Ascending aorta (tissue), 2 donors: Measurements from ENCODE around the gene KRTAP9-8. TPM values are rescaled to one million over a fixed set of nuclear protein-coding genes. Genes with fewer than 3 reads are reported as not detected.
"Not testable (repeated sequence)": the region's sequence is repeated elsewhere in the genome, so short reads cannot be mapped to it uniquely, and the experiment has no call there.

Experiments used
- DNase-seq, 2 donors: peaks; one replicate each; pipeline ENCODE4 v3.0.0-alpha.2; 2019; ENCODE audit warnings: low spot score in 2 of 2
- H3K27ac ChIP-seq, 2 donors: fragments of 200-600 bp; sonication (generic); one replicate each; pipeline ENCODE4 v1.5.1; 2016 to 2017; ENCODE audit warnings: mild to moderate bottlenecking in 1 of 2
- H3K27me3 ChIP-seq: fragments of 200-600 bp; sonication (generic); one replicate; pipeline ENCODE4 v1.5.1; 2017
- H3K36me3 ChIP-seq, 2 donors: fragments of 200-600 bp; sonication (generic); one replicate each; pipeline ENCODE4 v1.5.1; 2016
- H3K4me1 ChIP-seq, 2 donors: fragments of 200-600 bp; sonication (generic); one replicate each; pipeline ENCODE4 v1.5.1; 2016 to 2017; ENCODE audit warnings: mild to moderate bottlenecking in 1 of 2
- H3K4me3 ChIP-seq, 2 donors: fragments of 200-600 bp; sonication (generic); one replicate each; pipeline ENCODE4 v1.5.1; 2016 to 2017; ENCODE audit warnings: mild to moderate bottlenecking in 1 of 2
- H3K9me3 ChIP-seq, 2 donors: fragments of 200-600 bp; sonication (generic); one replicate each; pipeline ENCODE4 v1.5.1; 2016
- intact Hi-C: fragments of 100-400 bp; cut with DNase I; formaldehyde crosslinking; loops from one replicate; pipeline ENCODE4 v1.15.1; 2023
- total RNA-seq: library from RNA; depleted of rRNA; stranded (reverse); fragments of >200 nt; gene quantifications from one replicate; pipeline ENCODE4 v1.1.0, GENCODE V29; 2016
- TF ChIP-seq, protein P1 (sequence below), 3 experiments: fragments of 200-600 bp in 2 of 3; fragments of 450-650 bp in 1 of 3; sonication (generic) in 2 of 3; IDR thresholded peaks; one replicate each; pipeline ENCODE4 v1.5.1; 2016 to 2019; ENCODE audit warnings: antibody characterized with exemption in 3 of 3, mild to moderate bottlenecking in 1 of 3, moderate library complexity in 1 of 3

KRTAP9-8 gene
- total RNA-seq, 1 donor from 2014 or later: not detected

DNA sequence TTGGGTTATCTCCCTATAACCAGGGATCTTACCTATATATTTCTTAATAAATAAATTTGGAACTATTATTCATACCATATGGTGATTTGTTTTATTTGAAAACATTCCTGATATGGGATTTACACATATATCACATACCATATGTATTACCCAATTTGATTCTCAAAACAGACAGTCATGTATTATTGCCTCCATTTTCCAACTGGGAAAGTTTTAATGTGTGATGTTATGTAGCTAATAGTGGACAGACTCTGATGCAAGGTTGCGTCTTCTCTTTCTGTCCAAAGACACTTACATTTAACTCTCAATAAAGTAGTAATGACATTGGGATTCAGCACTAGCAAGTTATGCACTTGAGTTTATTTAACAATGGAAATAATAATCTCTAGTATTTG lies 18.5 kb downstream of the KRTAP9-8 start:
- no peak overlapping the region for H3K27ac ChIP-seq
- H3K9me3 ChIP-seq: no peaks in the 10 kb centered on the region
- TF ChIP-seq, protein P1, sequence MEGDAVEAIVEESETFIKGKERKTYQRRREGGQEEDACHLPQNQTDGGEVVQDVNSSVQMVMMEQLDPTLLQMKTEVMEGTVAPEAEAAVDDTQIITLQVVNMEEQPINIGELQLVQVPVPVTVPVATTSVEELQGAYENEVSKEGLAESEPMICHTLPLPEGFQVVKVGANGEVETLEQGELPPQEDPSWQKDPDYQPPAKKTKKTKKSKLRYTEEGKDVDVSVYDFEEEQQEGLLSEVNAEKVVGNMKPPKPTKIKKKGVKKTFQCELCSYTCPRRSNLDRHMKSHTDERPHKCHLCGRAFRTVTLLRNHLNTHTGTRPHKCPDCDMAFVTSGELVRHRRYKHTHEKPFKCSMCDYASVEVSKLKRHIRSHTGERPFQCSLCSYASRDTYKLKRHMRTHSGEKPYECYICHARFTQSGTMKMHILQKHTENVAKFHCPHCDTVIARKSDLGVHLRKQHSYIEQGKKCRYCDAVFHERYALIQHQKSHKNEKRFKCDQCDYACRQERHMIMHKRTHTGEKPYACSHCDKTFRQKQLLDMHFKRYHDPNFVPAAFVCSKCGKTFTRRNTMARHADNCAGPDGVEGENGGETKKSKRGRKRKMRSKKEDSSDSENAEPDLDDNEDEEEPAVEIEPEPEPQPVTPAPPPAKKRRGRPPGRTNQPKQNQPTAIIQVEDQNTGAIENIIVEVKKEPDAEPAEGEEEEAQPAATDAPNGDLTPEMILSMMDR (IDR thresholded peaks at IDR 0.05): no peak
- H3K27me3 ChIP-seq: no peaks in the 10 kb centered on the region
- H3K4me1 ChIP-seq: no peaks in the 10 kb centered on the region
- intact Hi-C loops: no loop called here
- no peak for DNase-seq
- H3K4me3 ChIP-seq: no peak overlapping the region
- H3K36me3 ChIP-seq: no peaks in the 10 kb centered on the region

DNA sequence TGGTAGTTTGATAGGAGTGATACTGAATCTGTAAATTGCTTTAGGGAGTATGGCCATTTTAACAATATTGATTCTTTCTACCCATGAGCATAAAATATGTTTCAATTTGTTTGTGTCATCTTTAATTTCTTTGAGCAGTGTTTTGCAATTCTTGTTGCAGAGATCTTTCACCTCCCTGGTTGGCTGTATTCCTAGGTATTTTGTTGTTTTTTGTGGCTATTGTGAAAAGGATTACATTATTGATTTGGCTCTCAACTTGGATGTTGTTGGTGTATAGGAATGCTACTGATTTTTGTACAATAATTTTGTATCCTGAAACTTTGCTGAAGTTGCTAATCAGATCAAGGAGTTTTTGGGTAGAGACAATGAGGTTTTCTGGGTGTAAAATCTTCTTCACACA lies 20.6 kb downstream of the KRTAP9-8 start:
- intact Hi-C loops: no loop called here
- TF ChIP-seq, protein P1 (IDR thresholded peaks at IDR 0.05): no peak
- H3K36me3 ChIP-seq: no peaks in the 10 kb centered on the region
- no peaks in the 10 kb centered on the region for H3K27me3 ChIP-seq
- H3K4me1 ChIP-seq: no peaks in the 10 kb centered on the region
- H3K4me3 ChIP-seq: no peak overlapping the region
- DNase-seq: no peak
- no peaks in the 10 kb centered on the region for H3K9me3 ChIP-seq
- H3K27ac ChIP-seq: no peak overlapping the region

DNA sequence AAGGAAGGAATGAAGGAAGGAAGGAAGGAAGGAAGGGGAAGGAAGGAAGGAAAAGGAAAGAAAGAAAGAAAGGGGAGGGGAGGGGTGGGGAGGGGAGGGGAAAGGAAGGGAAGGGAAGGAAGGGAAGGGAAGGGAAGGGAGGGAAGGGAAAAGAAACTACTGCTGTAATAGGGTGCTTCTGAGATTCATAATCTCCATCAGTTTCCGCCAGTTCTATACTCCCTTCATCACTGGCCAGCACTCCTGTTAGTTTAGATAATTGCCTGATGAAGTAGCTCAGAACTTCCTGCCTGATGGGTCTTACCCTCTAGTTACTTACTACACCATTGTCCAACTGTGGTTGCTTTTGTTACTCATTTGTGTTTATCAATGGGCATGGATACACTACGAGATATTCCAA lies 25.4 kb downstream of the KRTAP9-8 start:
- Histone ChIP-seq H3K4me1 (no peaks in the 10 kb centered on the region), H3K9me3 (no peaks in the 10 kb centered on the region), H3K4me3 (no peak overlapping the region), H3K36me3 (no peaks in the 10 kb centered on the region), H3K27ac (no peak overlapping the region), H3K27me3 (no peaks in the 10 kb centered on the region)
- TF ChIP-seq, protein P1 (IDR thresholded peaks at IDR 0.05): no peak
- intact Hi-C loops: no loop called here
- DNase-seq: no peak

DNA sequence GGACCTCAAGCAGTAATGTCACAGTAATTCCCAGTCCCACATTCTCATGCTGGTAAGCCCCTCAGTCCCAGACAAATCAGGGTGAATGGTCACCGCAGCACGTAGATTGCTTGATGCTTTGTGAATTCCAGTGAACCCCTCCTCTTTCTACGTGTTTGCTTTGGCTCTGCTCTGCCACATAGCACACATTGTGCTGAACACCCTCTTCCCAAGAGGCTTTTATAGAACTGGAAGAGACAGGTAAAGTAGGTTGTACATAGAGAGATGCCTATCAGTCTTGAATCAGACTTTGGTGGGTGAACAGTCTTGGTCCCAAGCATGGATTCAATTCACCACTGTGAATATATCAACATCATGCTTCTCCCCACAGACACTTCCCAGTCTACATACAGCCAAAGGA lies 26.8 kb downstream of the KRTAP9-8 start:
- no peaks in the 10 kb centered on the region for H3K4me1 ChIP-seq
- TF ChIP-seq, protein P1 (IDR thresholded peaks at IDR 0.05): no peak
- intact Hi-C loops: no loop called here

DNA sequence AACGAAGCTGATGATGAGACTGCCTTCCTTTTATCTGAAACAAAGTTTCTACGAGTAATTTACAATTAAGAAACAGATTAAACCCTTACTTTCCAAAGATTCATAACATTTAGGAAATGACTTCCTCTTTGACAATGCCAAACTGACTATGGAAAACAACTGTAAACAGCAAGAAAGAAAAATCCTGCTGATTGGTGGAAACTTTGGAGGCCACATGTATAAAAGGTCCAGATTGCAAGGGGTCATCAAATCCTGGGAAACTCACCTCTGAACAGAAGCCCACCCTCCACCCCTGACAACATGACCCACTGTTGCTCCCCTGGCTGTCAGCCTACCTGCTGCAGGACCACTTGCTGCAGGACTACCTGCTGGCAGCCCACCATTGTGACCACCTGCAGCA lies 27.3 kb downstream of the KRTAP9-8 start, which contains the start of gene KRTAP9-6:
Gene KRTAP9-6, plus strand, starts transcription at position 301 of the 400 bp plus-strand sequence. Its CDS starts 0 bp downstream, at position 301.
- H3K27me3 ChIP-seq: no peaks in the 10 kb centered on the region
- H3K36me3 ChIP-seq: no peaks in the 10 kb centered on the region
- no peak within 1 kb of the TSS for H3K4me3 ChIP-seq
- intact Hi-C loops: no loop called here
- TF ChIP-seq, protein P1 (IDR thresholded peaks at IDR 0.05): no peak
- DNase-seq: no peak
- no peaks in the 10 kb centered on the region for H3K4me1 ChIP-seq
- H3K9me3 ChIP-seq: no peaks in the 10 kb centered on the region
- H3K27ac ChIP-seq: no peak within 1 kb of the TSS

More for the DNA sequence above, 26.8 kb downstream of the KRTAP9-8 start:
- DNase-seq: no peak
- H3K27ac ChIP-seq: no peak overlapping the region
- H3K9me3 ChIP-seq: no peaks in the 10 kb centered on the region
- H3K4me3 ChIP-seq: no peak overlapping the region
- H3K36me3 ChIP-seq: no peaks in the 10 kb centered on the region
- no peaks in the 10 kb centered on the region for H3K27me3 ChIP-seq

DNA sequence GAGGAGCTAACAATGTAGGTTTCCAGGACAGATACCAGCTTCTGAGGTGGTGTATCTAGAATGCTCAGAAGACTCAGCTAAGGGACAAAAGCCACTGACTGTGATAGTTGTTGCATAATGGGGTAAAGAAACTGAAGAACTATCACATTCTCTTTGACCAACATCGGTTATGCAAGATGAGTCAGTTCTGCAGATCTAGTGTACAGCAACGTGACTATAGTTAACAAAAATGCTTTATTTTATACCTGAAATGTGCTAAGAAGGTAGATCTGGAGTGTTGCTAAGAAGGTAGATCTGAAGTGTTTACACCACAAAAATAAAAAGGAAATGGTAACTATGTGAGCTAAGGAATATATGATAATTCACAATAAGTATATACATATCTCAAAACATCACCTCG lies 29.9 kb downstream of the KRTAP9-8 start:
- DNase-seq: no peak
- H3K27me3 ChIP-seq: no peaks in the 10 kb centered on the region
- H3K4me1 ChIP-seq: no peaks in the 10 kb centered on the region
- H3K36me3 ChIP-seq: no peaks in the 10 kb centered on the region
- H3K9me3 ChIP-seq: no peaks in the 10 kb centered on the region
- intact Hi-C loops: no loop called here
- no peak overlapping the region for H3K27ac ChIP-seq
- TF ChIP-seq, protein P1 (IDR thresholded peaks at IDR 0.05): no peak
- no peak overlapping the region for H3K4me3 ChIP-seq

DNA sequence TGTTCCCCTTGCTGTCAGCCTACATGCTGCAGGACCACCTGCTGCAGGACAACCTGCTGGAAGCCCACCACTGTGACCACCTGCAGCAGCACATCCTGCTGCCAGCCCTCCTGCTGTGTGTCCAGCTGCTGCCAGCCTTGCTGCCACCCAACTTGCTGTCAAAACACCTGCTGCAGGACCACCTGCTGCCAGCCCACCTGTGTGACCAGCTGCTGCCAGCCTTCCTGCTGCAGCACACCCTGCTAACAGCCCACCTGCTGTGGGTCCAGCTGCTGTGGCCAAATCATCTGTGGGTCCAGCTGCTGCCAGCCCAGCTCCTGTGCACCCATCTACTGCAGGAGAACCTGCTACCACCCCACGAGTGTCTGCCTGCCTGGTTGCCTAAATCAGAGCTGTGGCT lies 33.5 kb downstream of the KRTAP9-8 start:
- H3K4me3 ChIP-seq, intact Hi-C loops, H3K27me3 ChIP-seq, H3K4me1 ChIP-seq, H3K36me3 ChIP-seq, H3K9me3 ChIP-seq, H3K27ac ChIP-seq, DNase-seq: not testable (repeated sequence)
